CD14-positive monocyte (primary cell): ENCODE data around the gene ADRA2C. TPM values are rescaled to one million over a fixed set of nuclear protein-coding genes. Genes with fewer than 3 reads are reported as not detected.

Source experiments
- DNase-seq, 3 donors: peaks; one replicate each; pipeline ENCODE4 v3.0.0-alpha.2; 2011 to 2022
- H2AFZ ChIP-seq: 2 replicates; pipeline ENCODE4 v1.6.0; 2012; ENCODE audit warnings: mild to moderate bottlenecking, low read depth, low read length, inconsistent platforms; ENCODE audit not compliant: insufficient read depth, poor library complexity, severe bottlenecking
- H3K27ac ChIP-seq, 2 donors: 1 replicate in 1 of 2; 2 replicates in 1 of 2; pipeline ENCODE4 v1.5.1; 2012 to 2013; ENCODE audit warnings: low read length in 2 of 2, control low read depth in 1 of 2, inconsistent platforms in 1 of 2, low read depth in 1 of 2, mild to moderate bottlenecking in 1 of 2
- H3K27me3 ChIP-seq, 2 donors: one replicate each; pipeline versions ENCODE4 v1.6.0 to v1.6.1; 2011 to 2013; ENCODE audit warnings: low read length in 2 of 2; ENCODE audit not compliant: control insufficient read depth in 2 of 2, insufficient read depth in 2 of 2
- H3K36me3 ChIP-seq, 2 donors: replicated peaks in 1 of 2; 1 replicate in 1 of 2; 2 replicates in 1 of 2; pipeline versions ENCODE4 v1.5.1 to v1.6.1; 2012 to 2013; ENCODE audit warnings: low read length in 2 of 2, control low read depth in 1 of 2, inconsistent platforms in 1 of 2, mild to moderate bottlenecking in 1 of 2; ENCODE audit not compliant: insufficient read depth in 2 of 2, control insufficient read depth in 1 of 2
- H3K4me1 ChIP-seq, 2 donors: 1 replicate in 1 of 2; 2 replicates in 1 of 2; pipeline versions ENCODE4 v1.5.1 to v1.6.1; 2012 to 2013; ENCODE audit warnings: low read length in 2 of 2, control low read depth in 1 of 2, inconsistent platforms in 1 of 2, mild to moderate bottlenecking in 1 of 2, moderate library complexity in 1 of 2; ENCODE audit not compliant: insufficient read depth in 2 of 2, control insufficient read depth in 1 of 2
- H3K4me2 ChIP-seq: replicated peaks from 2 replicates; pipeline ENCODE3; 2012; ENCODE audit warnings: low read length, moderate library complexity, mild to moderate bottlenecking; ENCODE audit not compliant: poor library complexity, severe bottlenecking; ENCODE audit errors: extremely low read depth
- H3K4me3 ChIP-seq, 3 experiments: fragments of 200-600 bp in 1 of 3; sonication (generic) in 1 of 3; replicated peaks in 1 of 3; 1 replicate in 2 of 3; 2 replicates in 1 of 3; pipeline ENCODE4 v1.5.1; 2011 to 2013; ENCODE audit warnings: low read length in 3 of 3, mild to moderate bottlenecking in 3 of 3, control low read depth in 2 of 3, low read depth in 2 of 3, inconsistent platforms in 1 of 3, moderate library complexity in 1 of 3
- H3K79me2 ChIP-seq: 2 replicates; pipeline ENCODE4 v1.6.0; 2012; ENCODE audit warnings: mild to moderate bottlenecking, control low read depth, inconsistent platforms, low read length, moderate library complexity; ENCODE audit not compliant: insufficient read depth
- H3K9ac ChIP-seq: 2 replicates; pipeline ENCODE4 v1.6.0; 2017; ENCODE audit warnings: low read length, mild to moderate bottlenecking; ENCODE audit not compliant: insufficient read depth, poor library complexity, severe bottlenecking
- H3K9me3 ChIP-seq, 2 donors: replicated peaks in 1 of 2; 1 replicate in 1 of 2; 2 replicates in 1 of 2; pipeline versions ENCODE4 v1.5.1 to v1.6.1; 2012 to 2013; ENCODE audit warnings: low read length in 2 of 2, control low read depth in 1 of 2; ENCODE audit not compliant: control insufficient read depth in 1 of 2, insufficient read depth in 1 of 2
- H4K20me1 ChIP-seq: 2 replicates; pipeline ENCODE4 v1.6.0; 2012; ENCODE audit warnings: mild to moderate bottlenecking, low read length, control low read depth, moderate library complexity; ENCODE audit not compliant: insufficient read depth
- H3K27ac Mint-ChIP-seq, 7 donors: one replicate each; pipeline ENCODE4 v1.8.0; 2020; ENCODE audit warnings: mild to moderate bottlenecking in 7 of 7, mixed read lengths in 7 of 7, moderate library complexity in 6 of 7, inconsistent platforms in 2 of 7
- H3K27me3 Mint-ChIP-seq, 3 donors: one replicate each; pipeline ENCODE4 v1.8.0; 2021 to 2022; ENCODE audit warnings: low read depth in 3 of 3, mild to moderate bottlenecking in 3 of 3, mixed read lengths in 3 of 3, moderate library complexity in 3 of 3, inconsistent platforms in 1 of 3
- H3K36me3 Mint-ChIP-seq, 2 donors: one replicate each; pipeline ENCODE4 v1.8.0; 2020; ENCODE audit warnings: mixed read lengths in 2 of 2, inconsistent platforms in 1 of 2, mild to moderate bottlenecking in 1 of 2
- H3K4me1 Mint-ChIP-seq: one replicate; pipeline ENCODE4 v1.8.0; 2020; ENCODE audit warnings: mild to moderate bottlenecking, mixed read lengths
- H3K4me3 Mint-ChIP-seq, 2 donors: one replicate each; pipeline ENCODE4 v1.8.0; 2020; ENCODE audit warnings: mild to moderate bottlenecking in 2 of 2, mixed read lengths in 2 of 2, moderate library complexity in 1 of 2
- H3K9me3 Mint-ChIP-seq, 7 donors: one replicate each; pipeline ENCODE4 v1.8.0; 2020 to 2022; ENCODE audit warnings: mixed read lengths in 7 of 7, mild to moderate bottlenecking in 6 of 7, moderate library complexity in 6 of 7, inconsistent platforms in 2 of 7
- WGBS: methylation state at CpG from one replicate; pipeline ENCODE4 v1.1.5; 2013; ENCODE audit warnings: missing lambda C conversion rate; ENCODE audit not compliant: insufficient coverage; 5-methylcytosine and 5-hydroxymethylcytosine counted together
- intact Hi-C, 2 donors: fragments of 100-400 bp; cut with micrococcal nuclease; formaldehyde crosslinking; loops; one replicate each; pipeline versions ENCODE4 v1.15.0 to v1.15.1; 2023
- polyA plus RNA-seq, 3 donors: library from polyadenylated mRNA; depleted of rRNA in 1 of 3; unstranded in 2 of 3; stranded (reverse) in 1 of 3; fragments of 300-500 nt in 2 of 3; fragments of >200 nt in 1 of 3; fragmentation: Illumina TruSeq in 2 of 3; gene quantifications; 1 replicate in 2 of 3; 2 replicates in 1 of 3; pipeline ENCODE4 v1.2.3, GENCODE V29; 2012 to 2021
- TF ChIP-seq, protein P1 (sequence below): fragments of 200-600 bp; IDR thresholded peaks from one replicate; pipeline ENCODE4 v1.8.0; 2022; ENCODE audit warnings: antibody characterized with exemption, mild to moderate bottlenecking

Gene ADRA2C
- polyA plus RNA-seq, 3 donors, result not detected

GRCh38 chr4:3807822-3808496 is 41.8 kb downstream of the ADRA2C start:
- H2AFZ ChIP-seq, result no peak overlapping the region
- no peak overlapping the region for H3K9ac ChIP-seq
- TF ChIP-seq, protein P1, sequence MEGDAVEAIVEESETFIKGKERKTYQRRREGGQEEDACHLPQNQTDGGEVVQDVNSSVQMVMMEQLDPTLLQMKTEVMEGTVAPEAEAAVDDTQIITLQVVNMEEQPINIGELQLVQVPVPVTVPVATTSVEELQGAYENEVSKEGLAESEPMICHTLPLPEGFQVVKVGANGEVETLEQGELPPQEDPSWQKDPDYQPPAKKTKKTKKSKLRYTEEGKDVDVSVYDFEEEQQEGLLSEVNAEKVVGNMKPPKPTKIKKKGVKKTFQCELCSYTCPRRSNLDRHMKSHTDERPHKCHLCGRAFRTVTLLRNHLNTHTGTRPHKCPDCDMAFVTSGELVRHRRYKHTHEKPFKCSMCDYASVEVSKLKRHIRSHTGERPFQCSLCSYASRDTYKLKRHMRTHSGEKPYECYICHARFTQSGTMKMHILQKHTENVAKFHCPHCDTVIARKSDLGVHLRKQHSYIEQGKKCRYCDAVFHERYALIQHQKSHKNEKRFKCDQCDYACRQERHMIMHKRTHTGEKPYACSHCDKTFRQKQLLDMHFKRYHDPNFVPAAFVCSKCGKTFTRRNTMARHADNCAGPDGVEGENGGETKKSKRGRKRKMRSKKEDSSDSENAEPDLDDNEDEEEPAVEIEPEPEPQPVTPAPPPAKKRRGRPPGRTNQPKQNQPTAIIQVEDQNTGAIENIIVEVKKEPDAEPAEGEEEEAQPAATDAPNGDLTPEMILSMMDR, result no peak
- intact Hi-C loops, result no loop called here
- no peaks in the 10 kb centered on the region for H3K36me3 Mint-ChIP-seq
- no peak overlapping the region for H3K4me3 ChIP-seq
- H3K27ac Mint-ChIP-seq, result no peak overlapping the region
- H3K4me1 Mint-ChIP-seq, result no peaks in the 10 kb centered on the region
- H4K20me1 ChIP-seq, result no peaks in the 10 kb centered on the region
- 18% methylated on average over 6 of the region's 14 CpGs for WGBS
- H3K9me3 Mint-ChIP-seq, result no peaks in the 10 kb centered on the region
- H3K27me3 ChIP-seq, result peaks cover 0 to 5% of the 10 kb centered on the region in 2 donors
- no peaks in the 10 kb centered on the region for H3K36me3 ChIP-seq
- no peak overlapping the region for H3K4me3 Mint-ChIP-seq
- no peaks in the 10 kb centered on the region for H3K9me3 ChIP-seq
- H3K79me2 ChIP-seq, result no peaks in the 10 kb centered on the region
- peaks cover 0 to 5% of the 10 kb centered on the region in 2 donors for H3K4me1 ChIP-seq
- peaks cover 12 to 23% (median 12%) of the 10 kb centered on the region in 3 donors for H3K27me3 Mint-ChIP-seq
- DNase-seq, result no peak
- H3K27ac ChIP-seq, result no peak overlapping the region
- no peak overlapping the region for H3K4me2 ChIP-seq

DNA sequence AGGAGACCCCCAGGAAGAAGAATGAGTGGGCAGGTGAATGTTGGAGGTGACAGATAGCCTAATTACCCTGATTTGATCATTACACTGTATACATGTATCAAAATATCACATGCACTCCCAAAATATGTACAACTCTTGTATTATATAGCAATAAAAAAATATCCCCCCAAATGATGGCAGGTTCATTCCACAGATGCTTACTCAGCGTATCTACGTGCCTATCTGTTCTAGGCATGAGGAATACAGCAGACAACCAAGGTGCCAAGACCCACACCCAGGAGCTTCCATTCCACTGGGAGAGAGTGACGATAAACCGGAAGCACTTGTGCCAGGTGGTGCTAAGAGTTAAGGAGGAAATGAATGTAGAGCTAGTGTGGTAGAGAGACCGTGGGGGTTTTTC is 42.4 kb downstream of the ADRA2C start:
- intact Hi-C loops, result no loop called here
- no peaks in the 10 kb centered on the region for H3K36me3 Mint-ChIP-seq

More for the DNA sequence above, 42.4 kb downstream of the ADRA2C start:
- no peaks in the 10 kb centered on the region for H3K9me3 ChIP-seq
- H3K4me1 ChIP-seq, result no peaks in the 10 kb centered on the region
- no peak overlapping the region for H3K4me3 ChIP-seq
- Mint-ChIP-seq H3K4me3 (no peak overlapping the region), H3K27me3 (peaks cover 10 to 23% (median 12%) of the 10 kb centered on the region in 3 donors), H3K27ac (no peak overlapping the region), H3K4me1 (no peaks in the 10 kb centered on the region), H3K9me3 (no peaks in the 10 kb centered on the region)
- H3K36me3 ChIP-seq, result no peaks in the 10 kb centered on the region
- H3K27ac ChIP-seq, result no peak overlapping the region
- H3K4me2 ChIP-seq, result no peak overlapping the region
- H2AFZ ChIP-seq, result no peak overlapping the region
- WGBS, result 39% methylated on average over 2 of the region's 5 CpGs
- no peaks in the 10 kb centered on the region for H3K79me2 ChIP-seq
- TF ChIP-seq, protein P1, result no peak
- DNase-seq, result no peak
- no peak overlapping the region for H3K9ac ChIP-seq
- peaks cover 0 to 5% of the 10 kb centered on the region in 2 donors for H3K27me3 ChIP-seq
- H4K20me1 ChIP-seq, result no peaks in the 10 kb centered on the region
